COLO668 (cell line): ENCODE measurements around the gene NRCAM.

Experiments used
- DNase-seq: peaks from one replicate; lab custom pipeline; 2025; ENCODE audit not compliant: unreplicated experiment; lab: John Stamatoyannopoulos, UW

The NRCAM gene

GRCh38 chr7:108460964-108461363 is 4.7 kb upstream of the NRCAM start:
- DNase-seq: no peak

GRCh38 chr7:108459922-108460551 is 3.8 kb upstream of the NRCAM start:
- DNase-seq: peak; percentile 44

GRCh38 chr7:108457871-108458270 is 1.6 kb upstream of the NRCAM start:
- DNase-seq: no peak

- DNase-seq: no peak
These were observed 757 bp upstream of the NRCAM start for GRCh38 chr7:108456845-108457540.

- DNase-seq: peak; percentile 79
These were observed 662 bp downstream of the NRCAM start for GRCh38 chr7:108455551-108455997.

GRCh38 chr7:108454674-108455550 is 1.3 kb downstream of the NRCAM start:
- DNase-seq: peak; percentile 82

- no peak for DNase-seq
These were observed 1.9 kb downstream of the NRCAM start for GRCh38 chr7:108454317-108454673.

- DNase-seq: no peak
These were observed 2.9 kb downstream of the NRCAM start for GRCh38 chr7:108453320-108453719.

- DNase-seq: no peak
These were observed 3.5 kb downstream of the NRCAM start for GRCh38 chr7:108452707-108453106.

GRCh38 chr7:108451296-108451848 is 4.9 kb downstream of the NRCAM start:
- no peak for DNase-seq

GRCh38 chr7:108450160-108450559 is 6.1 kb downstream of the NRCAM start:
- DNase-seq: no peak

GRCh38 chr7:108449521-108449920 is 6.7 kb downstream of the NRCAM start:
- no peak for DNase-seq

- peak; percentile 31 for DNase-seq
These were observed 7.4 kb downstream of the NRCAM start for GRCh38 chr7:108448584-108449505.

- DNase-seq: peak; percentile 89
These were observed 14.1 kb downstream of the NRCAM start for GRCh38 chr7:108442039-108442568.

- DNase-seq: no peak
These were observed 14.8 kb downstream of the NRCAM start for GRCh38 chr7:108441392-108441955.

- DNase-seq: no peak
These were observed 15.6 kb downstream of the NRCAM start for GRCh38 chr7:108440613-108441012.

GRCh38 chr7:108436906-108437305 is 19.3 kb downstream of the NRCAM start:
- no peak for DNase-seq

- DNase-seq: peak; percentile 31
These were observed 22.2 kb downstream of the NRCAM start for GRCh38 chr7:108434010-108434409.

GRCh38 chr7:108431099-108431498 is 25.1 kb downstream of the NRCAM start:
- no peak for DNase-seq

- DNase-seq: no peak
These were observed 25.6 kb downstream of the NRCAM start for GRCh38 chr7:108430664-108431063.
